SK-N-DZ (cell line): ENCODE measurements around the gene IGFL4.

Source experiments
- DNase-seq: peaks from one replicate; pipeline ENCODE4 v3.0.0-alpha.2; 2015; ENCODE audit warnings: low spot score

IGFL4 gene

DNA sequence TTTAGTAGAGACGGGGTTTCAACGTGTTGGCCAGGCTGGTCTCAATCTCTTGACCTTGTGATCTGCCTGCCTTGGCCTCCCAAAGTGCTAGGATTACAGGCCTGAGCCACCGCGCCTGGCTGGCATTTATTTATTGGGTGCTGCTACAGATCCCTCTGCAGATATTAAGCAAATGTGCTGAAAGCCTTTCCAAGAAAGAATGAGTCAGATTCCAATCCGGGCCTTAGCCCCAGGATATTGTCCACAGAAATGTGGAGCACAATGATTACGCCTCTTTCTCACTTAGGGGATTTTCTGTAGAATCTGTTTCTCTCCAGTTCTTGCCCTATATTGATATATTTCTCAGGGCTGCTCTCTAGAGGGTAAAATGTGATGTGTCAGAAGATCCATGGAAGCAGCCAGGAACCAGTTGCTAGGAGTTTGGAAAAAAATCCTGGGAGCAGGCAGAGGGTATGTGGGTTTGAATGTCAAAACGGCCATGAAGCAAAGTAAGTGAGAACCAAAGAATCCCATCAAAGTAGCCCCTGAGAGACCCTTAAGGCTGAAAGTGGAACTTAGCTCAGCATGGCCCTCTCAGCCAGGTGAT, 24.8 kb upstream of the IGFL4 start:
- DNase-seq, result no peak

DNA sequence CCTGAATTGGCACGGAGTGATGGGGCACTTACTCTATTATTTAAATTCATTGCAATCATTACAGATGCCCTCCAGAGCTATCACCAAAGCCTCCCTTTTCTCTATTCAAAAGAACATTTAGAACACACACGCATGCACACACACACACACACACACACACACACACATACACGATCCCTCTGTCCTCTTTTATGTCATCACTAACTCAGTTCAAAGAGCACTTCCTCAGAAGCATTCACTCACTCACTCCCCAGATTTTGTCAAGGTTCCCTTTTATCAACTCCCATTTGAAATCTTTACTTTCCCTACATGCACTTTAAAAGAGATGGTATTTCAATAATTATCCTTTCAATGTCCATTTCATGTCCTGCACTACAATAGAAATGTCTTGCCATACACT, 22.4 kb upstream of the IGFL4 start:
- no peak for DNase-seq

DNA sequence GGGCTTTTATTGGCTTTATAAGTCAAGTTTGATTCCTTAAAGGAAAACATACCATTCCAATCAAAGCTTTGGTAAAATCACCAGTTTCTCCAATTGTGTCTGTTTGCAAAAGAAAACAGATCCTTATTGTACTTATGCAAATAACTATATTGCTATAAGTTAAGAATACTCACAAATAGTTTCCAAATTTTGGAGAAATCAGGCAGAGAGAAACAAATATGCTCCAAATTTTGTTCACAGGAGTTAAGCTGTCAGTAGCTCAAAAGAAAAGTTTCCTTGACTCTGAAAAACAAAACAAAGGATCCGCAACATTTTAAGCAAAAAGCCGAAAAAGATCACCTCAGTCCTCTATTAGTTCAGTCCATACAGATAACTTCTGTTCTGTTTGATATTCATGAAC, 19.2 kb upstream of the IGFL4 start:
- DNase-seq, result no peak

DNA sequence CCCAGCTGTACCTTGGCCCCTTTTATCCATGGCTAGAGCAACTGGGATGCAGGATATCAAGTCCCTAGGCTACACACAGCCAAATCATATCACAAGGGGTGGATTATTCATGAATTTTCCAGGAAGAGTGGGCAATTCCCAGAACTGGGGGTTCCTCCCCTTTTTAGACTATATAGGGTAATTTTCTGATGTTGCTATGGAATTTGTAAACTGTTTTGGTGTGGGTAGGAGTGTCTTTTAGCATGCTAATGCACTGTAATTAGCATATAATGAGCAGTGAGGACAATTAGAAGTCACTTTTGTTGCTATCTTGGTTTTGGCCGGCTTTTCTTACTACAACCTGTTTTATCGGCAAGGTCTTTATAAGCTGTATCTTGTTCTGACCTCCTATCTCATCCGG, 18.0 kb upstream of the IGFL4 start:
- DNase-seq, result no peak

DNA sequence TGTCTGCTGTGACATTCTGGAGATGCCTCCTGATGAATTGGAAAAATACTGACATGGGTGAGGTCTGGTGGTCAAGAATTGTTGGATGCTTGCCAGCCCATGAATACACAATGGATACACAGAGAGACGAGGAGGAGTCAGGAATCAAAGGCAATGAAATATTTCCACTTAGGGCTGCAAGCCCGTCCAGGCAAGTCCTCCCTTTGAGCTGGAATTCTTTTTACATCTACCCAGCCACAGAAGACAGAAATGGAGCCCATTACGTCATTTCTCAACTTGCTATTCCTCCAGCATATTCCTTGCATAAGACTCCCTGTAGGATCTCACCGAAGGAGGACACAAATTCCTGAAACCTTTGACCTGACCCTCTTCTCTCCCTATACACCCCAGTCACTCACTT, 15.7 kb upstream of the IGFL4 start:
- no peak for DNase-seq

DNA sequence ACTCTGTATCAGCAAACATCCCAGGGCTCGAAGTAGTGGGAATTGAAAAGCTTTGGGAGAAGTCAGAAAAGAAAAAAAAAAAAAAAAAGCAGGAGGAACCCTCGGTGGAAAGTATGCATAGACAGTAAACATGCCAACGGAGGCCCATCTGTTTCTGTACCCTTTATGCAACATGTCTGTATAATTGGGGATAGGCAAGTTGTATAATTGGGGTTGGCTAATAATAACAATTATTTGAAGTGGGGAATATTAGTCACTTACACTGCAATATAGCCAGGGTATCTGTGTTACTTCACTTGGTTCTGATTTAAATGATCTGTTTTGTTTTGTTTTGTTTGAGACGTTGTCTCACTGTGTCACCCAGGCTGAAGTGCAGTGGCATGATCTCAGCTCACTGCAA, 12.1 kb upstream of the IGFL4 start:
- no peak for DNase-seq

DNA sequence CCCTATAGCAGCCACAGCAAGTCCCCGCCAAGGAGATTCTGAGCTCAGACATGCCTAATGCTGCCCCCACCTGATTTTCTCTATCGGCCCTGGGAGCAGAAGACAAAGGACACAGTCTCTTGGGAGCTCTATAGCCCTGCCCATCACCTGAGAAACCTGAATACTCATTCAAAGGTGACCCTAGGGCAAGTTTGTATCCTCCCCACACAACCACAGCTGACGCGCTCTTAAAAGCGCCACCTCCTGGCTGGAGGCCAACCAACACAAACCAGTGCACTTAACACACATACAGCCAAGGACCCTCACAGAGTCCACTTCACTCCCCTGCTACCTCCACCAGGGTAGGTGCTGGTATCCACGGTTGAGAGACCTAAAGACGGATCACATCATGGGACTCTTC, 8.8 kb upstream of the IGFL4 start:
- DNase-seq, result no peak

DNA sequence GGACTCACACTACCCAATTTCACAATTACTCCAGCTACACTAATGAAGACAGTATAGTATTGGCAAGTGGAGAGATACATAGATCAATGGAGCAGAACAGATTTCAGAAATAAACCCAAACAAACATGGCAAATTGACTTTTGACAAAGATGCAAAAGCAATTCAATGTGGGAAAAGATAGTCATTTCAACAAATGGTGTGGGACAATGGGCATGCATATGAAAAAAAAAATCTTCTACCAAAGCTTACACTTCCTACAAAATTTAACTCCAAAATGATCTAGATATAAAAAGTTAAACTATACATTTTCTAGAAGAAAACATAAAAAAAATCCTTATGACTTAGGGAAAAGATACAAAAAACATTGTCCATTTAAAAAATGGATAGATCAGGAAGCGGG, 2.7 kb upstream of the IGFL4 start:
- no peak for DNase-seq

DNA sequence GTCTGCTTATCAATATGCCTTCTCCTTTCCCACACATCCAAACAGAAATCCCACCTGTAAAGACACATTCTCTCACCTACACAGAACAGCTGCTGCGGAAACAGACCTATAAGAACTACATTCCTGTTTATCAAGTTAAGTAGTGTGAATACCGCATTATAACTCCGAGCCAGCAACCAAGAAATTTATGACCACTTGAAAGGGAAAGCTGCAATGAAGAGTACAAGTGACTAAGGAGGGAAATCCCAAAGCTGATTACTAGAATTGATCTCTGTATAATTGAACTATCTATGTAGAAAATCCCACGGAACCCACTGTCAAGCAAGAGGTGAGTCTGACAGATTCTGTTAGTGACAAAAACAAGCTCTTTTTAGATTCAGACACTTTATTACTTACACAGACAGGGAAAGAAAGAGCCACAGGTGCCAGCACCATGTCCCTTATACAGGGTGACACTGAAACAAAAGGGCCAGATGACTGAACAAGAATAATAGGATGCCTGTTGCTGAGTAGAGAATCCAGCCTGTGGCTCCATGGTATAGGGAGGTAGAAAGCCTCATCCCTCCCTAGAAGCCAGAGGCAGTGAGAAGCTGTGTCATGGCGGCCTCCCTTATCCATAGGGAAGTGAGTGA, 1.6 kb upstream of the IGFL4 start:
- no peak for DNase-seq

DNA sequence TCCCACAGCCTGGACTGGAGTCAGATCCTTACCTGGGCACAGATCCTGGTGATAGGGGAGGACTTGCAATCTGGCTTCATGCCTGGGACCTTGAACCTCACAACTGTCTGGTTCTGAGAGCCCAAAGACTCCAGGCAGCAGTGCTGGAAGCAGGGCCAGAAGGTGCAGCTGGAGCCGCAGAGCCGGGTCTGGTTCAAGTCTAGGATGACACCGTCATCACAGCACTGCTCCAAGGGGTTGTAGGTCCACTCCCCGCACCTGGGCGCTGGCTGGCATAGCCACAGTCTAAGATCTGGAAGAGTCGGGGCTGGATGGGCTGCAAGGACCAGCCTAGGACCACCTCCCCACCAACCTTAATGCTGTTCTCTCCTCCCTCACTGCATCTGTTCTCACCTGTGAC, 677 bp downstream of the IGFL4 start:
- no peak for DNase-seq

DNA sequence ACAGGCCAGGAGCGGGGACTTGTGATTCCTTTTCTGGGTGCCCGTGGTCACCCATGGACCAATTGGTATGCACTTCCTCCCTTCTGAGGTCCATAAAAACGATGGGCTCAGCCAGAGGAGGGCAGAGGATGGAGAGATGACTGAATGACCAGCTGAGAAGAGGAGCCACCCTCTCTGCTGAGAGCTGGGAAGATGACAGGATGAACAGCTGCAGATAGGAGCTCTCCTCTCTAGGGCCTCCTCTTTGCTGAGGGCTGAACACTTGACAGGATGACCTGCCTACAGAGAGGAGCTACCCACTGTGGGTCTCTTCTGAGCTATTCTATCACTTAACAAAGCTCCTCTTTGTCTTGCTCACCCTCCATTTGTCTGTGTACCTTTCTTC, 4.1 kb downstream of the IGFL4 start:
- DNase-seq, result no peak

DNA sequence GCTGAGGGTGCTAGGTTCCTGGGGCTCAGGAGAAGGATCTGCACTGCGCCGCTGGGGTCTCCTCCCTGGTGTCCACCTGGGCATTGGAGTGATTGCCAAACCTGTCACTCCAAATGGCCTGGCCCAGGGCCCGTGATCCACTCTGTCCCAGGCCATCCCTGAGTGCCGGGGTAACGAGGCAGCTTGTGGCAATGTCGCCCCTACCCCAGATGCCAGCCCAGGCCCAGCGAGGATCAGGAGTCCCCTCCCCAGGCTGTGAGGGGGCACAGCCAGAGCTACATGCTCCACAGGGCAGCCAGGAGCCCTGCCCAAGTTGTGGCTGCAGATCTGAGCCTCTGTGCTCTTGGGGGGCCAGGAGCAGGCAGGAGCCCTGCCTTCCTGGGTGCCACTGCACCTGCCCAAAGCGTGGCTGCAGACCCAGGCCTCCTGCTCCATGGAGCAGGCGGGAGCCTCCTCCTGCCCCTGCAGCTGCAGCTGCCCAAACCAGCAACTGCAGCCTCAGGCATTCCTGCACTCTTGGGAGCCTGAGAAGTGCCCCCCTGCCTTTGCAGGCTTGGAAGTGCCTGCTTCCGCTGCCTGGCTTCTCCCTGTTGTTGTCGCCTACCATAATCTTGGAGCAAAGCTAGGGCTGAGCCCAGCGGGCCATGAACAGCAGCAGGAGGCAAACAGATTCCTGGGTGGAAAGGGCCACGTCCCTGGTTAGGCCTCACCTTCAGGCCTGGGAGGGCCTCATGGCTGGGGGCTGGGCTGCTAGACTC, 4.6 kb downstream of the IGFL4 start:
- DNase-seq, result no peak

DNA sequence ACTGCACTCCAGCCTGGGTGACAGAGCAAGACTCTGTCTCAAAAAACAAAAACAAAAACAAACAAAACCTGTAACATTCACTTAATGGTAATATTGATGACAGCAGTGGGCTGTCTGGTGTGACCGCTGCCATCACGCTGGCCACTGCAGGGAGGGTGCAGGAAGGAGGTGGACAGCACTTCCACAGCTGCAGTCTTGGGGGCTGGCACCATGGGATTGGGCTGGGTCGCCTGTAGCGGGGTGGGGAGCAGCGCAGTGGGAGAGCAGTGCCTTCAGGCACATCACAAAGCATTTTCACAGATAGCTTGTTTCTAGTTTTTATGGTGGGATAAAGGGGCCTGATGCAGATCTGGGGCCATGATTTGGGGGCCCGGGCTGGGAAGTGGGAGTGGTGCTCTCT, 5.3 kb downstream of the IGFL4 start:
- DNase-seq, result no peak

DNA sequence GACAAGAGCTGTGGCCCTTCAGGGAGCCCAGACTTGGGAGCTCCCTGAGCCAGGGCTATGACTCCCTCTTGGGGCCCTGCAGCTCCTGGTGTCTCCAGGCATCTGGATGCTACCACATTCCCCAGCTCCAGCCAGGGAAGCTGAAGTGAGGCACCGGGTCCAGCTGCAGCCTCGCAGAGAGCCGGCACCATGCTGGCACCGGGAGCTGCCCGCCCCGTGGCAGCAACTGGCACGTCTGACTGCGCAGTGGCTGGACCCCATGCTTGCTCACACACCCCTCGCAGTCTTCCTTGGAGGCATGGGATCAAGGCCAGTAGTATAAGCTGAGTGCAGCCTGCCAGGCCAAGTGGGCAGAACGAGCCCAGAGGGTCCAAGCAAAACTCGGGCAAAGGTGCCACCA, 7.4 kb downstream of the IGFL4 start:
- no peak for DNase-seq

DNA sequence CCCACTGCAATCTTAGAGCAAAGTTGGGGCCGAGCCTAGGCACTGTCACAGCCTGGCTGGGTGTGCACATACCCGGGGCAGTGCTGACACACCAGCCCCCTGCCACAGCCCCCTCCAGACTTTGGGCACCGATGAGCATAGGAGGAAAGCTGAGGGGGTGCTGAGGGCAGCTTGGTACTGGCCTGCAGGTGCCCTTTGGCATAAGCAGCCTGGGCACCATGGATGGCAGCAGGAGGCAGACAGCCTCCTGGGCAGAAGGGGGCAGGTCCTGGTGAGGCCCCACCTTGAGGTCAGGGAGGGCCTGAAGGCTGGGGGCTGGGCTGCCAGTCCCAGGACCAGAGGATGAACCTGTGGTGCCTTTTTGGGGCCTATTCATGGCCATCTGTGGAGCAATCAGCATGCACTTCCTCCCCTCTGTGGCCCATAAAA, 8.2 kb downstream of the IGFL4 start:
- no peak for DNase-seq

DNA sequence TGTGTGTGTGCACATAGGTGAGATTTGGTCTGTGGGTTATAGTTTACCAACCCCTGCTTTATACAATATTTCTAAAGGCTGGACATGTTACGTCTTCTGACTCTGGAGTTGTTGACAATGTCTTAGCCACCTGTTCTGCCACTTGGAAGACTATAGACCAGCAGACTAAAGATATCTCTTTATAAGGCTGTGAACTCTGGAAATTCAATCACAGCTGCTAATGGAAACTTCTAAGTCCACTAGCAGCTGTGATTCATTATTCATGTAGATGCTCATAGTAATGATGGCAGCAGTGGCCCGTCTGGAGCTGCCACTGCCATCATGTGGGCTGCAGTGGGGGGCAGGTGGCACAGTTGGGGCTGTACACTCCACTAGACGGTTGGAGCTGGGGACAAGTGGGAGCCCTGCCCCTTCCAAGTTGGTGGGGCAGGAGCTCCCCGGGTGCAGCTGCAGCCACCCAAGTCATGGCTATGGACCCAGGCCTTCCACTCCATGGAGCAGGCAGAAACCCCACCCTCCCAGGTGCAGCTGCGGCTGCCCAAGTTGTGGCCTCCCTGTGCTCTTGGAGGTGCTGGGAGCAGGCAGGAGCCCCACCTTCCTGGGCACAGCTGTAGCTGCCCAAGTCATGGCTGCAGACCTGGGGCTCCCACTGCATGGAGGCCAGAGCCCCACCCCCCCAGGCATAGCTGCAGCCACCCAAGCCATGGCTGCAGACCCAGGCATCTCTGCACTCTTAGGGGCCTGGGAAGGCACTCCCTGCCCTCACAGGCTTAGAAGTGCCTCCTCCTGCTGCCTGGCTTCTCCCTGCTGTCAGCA, 8.8 kb downstream of the IGFL4 start:
- DNase-seq, result no peak

DNA sequence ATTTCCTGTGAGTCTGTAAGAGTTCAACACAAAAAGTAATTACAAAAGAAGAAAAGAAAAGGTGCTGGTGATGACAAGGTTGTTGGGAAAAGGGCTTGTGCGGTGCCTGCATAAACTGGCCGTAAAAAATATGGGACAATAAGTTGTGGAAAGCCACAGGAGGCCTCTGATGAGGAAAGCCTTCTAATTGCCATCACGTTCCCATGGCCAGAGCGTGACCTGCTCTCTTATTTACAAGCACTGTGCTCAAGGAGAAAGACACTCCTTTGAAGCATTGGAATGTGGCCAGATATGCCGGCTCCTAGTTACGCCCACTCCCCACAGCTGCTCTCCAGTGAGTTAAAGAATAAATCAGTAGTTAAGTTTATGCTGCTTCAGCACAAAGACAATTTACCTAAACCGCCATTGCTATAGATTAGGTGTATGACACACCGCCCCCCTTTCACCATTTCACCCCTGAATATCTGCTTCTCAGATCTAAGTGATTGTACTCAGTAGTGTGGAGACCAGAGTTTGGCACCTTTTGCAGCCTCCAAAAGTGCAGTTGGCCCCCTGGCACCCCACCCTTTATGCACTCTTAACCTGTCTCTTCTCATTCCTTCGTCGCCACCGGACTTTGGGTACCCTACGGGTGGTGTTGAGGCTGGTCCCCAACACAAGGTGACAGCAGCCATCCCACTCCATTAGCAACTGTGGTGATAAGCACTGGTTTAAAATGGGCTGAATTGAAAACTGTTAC, 9.8 kb downstream of the IGFL4 start:
- no peak for DNase-seq

DNA sequence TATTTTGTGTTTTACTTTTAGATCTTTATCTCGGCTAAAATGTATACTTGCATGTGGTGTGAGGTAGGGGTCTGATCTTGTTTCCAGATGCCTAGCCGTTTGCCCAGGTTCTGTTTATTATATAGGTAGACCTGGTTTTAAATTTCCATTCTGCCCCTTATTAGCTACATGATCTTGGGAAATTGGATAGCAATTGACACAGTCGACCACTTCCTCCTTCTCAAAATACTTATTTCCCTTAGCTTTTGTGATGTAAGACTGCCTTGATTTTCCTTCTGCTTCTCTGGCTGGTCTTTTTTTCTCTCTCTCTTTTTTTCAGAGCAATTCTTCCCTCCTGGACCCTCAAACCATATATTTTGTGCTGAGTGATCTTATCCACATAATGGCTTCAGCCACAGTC, 15.0 kb downstream of the IGFL4 start:
- DNase-seq, result no peak

DNA sequence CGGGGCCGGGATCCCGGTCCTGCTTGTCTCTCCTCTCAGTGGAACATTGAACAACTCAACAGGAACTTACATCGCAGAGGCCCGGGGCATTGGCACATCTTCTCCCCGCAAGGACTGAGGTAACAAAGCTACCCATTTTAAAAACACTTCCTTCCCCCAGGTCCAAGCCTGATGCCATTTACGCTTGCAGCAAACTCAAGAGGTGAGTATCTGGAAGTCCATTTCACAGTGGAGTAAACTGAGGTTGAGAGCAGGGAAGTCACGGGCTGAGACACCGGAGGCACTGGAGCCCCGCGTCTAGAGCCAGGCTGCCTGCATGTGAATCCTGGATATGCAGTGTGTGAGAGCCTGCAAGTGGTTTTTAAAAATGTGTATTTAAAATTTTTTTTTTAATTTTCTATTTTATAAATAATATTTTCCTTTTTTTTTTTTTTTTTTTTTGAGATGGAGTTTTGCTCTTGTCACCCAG, 17.5 kb downstream of the IGFL4 start:
- no peak for DNase-seq

DNA sequence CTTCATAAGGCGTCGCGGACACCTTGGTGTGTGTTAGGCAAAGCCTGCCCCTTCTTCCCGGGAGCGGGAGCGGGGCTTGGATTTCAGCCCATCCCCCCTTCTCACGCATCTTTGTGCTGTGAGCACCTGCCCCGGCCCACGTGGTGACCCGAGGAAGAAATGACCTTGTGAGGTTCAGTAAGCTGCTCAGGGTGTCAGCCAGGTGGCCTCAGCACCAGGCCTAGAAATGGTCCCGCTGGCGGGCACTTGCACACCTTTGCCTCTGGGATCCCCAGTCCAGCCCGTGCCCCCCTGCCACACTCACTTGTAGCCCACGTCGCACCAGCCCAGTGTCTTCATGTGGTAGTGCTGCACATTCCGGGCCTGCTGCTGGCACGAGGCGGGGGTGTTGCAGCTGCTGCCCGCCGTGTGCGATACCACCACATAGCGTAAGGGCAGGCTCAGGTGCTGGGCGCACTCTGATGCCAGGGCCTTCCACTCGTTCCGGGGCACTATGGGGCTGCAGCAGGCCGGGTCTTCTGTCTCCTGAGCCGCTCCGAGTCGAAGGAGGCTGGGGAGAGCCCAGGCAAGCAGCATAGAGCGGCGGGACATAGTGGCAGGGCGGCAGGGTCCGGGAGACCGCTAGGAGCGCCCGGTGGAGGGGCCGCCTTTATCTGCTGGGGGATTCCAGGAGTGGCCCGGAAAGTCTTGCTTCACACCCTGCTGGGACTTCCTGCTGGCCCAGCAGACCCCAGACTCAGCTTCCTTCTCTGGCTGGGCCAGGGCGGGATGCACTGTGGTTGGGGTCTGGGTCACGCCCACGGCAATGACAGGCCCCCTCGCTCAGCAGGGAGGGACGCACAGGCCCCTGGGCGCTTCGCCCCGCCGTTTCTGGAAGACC, 18.1 kb downstream of the IGFL4 start, which contains the start of gene PGLYRP1:
Gene PGLYRP1, minus strand, starts transcription at position 623 of the 880 bp plus-strand sequence. Its CDS starts 32 bp downstream, at position 591.
- DNase-seq, result no peak
